SW 1271 (cell line): ENCODE measurements around the gene DLG5.
"Not testable (repeated sequence)": the region's sequence is repeated elsewhere in the genome, so short reads cannot be mapped to it uniquely, and the experiment has no call there.

Experiments used
- DNase-seq, 2 experiments: peaks; one replicate each; lab custom pipeline; 2025; lab: John Stamatoyannopoulos, UW

DLG5 gene

DNA sequence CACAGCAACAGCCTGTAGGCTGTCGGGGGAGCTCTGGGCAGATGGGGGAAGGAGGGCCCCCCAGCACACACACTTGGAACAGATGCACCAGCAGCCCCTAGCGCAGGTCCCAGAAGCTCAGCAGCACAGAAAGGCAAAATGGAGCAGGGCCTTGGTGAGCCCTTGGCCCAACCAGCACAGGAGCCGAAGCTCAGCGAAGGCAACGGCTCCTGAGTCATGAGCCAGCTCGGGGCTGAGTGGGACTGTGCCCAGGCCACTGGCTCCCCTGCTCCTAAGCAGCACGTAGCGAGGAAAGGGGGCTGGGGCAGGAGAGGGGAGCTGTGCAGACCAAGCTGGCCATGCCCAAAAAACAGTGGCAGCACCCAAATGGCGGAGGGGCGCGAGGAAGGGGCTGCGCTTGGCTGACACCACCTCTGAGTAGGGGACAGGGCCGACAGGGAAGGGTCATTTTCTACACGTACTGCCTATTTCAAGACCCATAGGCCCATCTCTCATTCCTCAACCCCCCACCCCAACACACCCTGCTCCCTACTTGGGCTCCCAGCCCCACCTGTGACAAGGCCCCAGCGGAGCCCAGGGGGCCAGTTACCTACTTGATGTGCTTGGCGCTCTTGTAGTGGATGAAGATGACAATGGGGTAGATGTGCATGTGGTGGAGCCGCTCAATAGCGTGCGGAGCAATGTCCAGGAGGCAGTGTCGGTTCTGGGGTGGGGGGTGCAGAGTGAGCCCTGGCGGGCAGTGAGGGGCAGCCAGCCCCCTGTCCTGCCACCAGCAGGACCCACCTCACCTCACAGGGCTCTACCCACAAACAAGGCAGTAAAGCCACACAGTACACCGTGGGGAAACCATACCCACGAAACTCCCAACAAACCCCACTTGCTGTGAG lies 132.1 kb downstream of the DLG5 start:
- DNase-seq: no peak

DNA sequence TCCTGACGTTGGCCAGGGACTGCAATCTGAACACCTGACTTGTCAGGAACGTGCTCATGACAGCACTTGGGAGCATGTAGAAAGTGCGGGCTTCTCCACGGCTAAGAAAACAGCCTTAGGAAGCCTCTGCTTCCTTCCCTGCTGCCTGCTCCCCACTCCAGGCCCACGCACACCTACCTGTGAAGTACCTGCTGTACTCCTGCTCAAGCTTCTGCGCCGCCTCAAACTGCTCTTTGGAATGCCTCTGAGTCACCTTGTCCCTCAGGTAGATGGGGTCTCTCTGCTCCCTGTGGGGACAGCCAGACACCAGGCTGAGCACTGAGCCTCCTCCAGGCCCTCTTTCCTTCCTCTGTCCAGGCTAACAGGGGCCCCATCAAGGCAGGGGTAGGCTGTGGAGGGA lies 132.7 kb downstream of the DLG5 start:
- DNase-seq: no peak

DNA sequence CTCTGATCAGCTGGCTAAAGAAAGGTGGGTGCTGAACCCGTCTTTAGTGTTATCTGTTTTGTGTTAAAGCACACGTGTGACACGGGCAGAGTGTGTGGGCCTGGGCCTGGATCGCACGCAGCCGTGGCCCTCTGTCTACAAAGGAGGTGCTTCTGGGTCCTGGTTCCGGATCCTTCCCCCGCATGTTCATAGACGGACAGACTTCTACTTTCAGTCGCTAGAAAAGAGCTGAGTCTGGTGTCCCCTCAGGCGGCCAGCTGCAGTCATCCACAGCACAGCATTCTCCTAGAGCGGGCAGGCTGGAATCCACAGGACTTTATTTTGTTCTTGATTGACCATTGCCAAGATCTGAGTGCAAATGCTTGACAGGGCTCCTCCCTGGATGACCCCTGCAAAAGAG lies 134.4 kb downstream of the DLG5 start:
- no peak for DNase-seq

DNA sequence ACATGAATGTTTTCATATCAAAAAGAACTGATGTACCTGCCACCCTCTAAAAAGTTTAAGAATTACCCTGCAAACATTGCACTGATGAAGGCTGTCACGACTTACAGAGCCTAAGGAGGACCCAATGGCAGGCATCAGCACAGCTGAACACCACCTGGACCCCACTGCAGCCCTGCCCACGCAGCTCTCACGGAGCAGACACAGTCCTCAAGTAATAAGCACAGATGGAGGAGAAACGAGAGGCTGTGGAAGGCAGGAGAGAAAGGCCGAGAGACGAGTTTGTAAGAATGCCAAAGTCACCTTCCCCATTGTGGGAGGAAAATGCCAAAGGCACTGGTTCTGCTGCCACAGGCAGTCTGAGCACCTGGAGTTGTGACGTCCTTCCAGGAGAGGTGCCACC lies 135.0 kb downstream of the DLG5 start:
- DNase-seq: no peak

DNA sequence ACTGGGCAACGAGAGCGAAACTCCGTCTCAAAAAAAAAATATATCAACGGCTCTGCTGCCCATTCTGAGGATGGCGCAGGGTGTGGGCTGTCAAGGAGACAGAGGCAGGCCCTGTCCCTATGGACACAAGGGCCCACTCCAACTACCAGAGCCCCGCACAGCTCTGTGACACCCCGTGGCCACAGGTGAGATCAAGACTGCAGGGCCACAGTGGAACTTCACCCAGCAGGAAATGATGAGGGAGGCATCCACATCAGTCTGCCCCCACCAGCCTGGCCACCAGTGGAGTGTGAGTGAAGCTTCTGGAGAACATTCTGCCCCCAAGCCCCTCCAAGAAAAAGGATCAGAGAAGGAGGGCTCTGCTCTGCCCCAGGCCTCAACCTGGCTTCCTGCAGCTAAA lies 136.7 kb downstream of the DLG5 start:
- no peak for DNase-seq

DNA sequence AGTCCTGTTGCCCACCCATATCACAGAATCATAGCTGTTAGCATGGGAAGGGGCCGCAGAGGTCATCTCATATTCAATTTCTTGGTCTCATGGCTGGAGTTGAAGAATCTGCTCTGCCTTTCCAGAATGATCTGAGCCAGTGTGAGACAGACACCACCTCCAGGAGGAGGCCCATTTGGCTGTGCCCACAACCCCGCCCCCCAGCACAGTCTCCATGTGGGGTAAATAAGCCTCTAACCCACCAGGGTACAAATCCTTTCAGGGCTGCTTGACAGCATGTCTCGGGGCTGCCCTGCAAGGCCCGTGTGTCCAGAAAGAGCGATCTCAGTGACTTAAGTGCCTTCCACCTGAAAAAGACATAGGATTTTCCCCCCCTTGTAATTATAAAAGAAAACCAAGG lies 137.5 kb downstream of the DLG5 start:
- no peak for DNase-seq

DNA sequence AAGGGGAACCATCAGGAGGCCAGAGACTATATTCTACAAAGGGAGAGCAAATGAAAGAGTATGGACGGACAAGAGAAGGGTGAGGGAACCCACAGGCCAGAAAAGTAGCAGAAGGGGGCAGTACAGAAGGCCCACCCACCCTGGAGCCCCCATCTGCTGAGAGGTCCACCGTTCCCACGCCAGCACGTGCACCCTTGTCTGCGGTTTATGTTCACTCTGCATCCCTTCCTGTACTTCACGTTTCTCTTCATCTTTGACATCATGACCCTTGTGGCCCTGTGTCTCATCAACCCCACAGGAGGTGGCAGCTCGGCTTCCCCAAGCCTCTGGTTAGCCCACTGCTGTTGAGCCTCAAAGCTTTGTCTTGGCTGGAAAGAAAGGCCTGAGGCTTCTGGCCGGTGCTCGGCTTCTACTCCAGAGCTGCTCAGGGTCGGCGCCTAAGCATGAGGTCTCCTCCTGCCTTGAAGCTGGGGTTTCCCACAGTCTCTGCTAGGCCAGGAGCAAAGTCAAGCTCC lies 138.0 kb downstream of the DLG5 start:
- no peak for DNase-seq

DNA sequence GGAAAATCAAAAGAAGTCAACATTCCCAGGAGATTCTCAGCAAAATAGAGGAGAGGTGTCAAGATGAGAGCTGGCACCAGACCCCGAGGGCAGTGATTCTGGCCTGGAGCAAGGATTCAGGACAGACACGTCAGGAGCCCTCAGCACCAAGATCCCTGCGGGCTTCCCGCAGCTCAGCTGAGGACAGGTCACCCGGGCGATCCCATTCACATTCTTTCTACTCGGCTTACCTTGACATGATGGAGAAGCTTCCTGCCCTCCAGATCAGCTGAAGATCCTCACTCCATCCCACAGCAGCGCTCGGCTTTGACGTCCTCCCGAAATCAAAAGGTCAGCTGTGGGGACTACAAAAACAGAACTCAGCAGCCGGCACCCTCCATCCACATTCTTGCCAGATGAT lies 139.1 kb downstream of the DLG5 start:
- DNase-seq: no peak

DNA sequence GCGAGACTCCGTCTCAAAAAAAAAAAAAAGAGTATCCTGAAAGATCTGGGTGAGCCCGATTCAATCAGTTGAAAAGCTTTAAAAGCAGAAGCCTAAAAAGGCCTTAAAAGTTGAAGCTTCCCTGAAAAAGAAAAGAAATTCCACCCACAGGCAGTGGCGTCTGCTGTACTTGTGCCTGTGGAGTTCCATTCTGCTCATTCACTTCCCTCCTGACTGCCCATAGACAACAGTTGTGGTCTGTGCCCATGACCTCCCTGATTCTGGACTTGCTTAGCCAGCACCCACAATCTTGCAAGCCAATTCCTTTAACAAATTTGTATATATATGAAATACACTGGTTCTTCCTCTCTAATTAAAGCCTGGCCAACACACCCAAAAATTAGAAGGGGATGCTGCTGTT lies 141.7 kb downstream of the DLG5 start:
- DNase-seq: no peak

DNA sequence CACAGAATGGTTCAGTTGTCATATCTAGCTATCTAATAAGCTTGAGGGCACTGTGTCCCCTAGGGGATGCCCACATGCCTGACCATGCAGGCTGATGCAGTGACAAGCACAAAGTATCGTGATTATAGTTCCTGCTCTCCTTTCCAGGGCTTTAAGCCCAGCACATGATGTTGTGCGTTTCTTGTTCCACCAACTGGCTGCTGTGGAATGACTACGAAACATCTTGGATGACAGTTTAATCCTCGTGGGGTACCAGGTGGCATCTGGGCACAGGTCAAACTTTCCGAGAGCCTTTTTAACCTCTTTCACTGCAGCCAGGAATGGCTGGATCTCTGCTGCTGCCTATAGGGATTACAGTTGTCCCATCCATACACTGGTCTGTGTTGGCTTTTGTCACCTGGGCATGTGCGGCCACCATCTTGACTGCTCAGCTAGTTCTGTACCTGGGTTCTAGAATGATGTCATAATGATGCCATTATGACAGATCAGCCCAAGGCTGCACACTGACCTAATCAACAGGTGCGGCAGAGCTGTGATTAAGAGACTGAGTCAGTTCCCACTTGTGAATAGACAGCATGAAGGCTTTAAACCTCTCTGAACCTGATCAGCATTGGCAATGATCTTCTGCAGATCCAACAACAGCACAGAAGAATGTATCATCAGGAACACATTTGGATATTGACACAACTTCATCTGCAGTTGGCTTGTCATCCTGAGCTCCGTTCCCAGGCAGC lies 144.1 kb downstream of the DLG5 start:
- no peak for DNase-seq

DNA sequence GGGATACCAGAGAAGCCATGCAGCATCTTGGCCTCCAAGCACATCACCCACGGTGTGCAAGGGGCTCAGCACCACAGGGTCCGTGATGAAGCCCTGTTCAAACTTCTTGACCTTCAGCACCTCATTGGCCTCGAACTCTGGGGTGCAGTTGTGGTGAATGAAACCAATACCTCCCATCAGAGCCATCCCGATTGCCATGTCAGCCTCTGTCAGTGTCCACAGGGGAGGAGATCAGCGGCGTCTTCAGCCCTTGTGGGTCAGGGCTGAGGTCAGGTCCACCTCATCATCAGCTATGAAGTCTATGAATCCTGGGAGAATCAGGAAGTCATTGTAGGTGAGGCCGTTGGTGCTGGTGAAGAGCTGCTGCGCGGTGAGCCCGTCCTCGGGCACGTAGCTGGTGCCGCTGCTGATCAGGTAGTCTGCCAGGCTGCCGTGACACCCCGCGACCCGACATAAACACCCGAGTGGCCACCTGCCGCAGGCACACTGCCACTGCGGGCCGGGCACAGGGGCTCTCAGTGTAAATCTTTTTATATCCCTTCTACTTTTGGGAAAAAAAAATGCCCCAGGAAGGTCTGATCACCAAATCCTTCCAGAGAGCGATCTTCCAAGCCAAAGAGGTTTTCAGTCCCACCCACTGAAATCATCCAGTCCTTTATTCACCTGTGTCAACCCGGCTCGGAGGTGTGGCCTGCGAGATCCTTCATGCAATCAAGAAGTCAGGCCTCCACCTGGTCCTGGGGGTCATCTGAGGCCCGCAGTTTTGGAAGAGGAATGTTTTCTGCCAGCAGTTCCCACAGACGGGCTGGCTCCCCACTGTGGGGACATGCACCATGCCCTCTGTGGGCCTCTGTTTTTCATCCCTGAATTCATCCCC lies 144.9 kb downstream of the DLG5 start:
- no peak for DNase-seq

DNA sequence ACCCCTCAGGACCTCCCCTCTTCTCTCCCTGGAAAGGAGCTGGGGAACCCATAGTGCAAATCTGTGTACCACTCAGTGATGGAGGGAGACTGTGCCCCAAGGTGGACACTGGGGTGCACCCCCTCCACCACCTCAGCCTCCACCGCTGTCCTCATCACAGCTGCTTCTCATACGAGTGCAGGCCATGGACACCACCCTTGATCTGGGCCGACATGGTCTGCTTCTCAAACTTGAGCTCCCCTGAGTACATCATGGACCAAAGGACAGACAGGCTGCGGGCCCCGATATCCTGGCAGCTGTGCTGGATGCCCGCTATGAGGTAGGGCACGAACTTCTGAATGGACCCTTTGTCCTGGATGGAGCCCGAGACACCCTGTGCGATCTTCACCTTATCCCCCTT lies 146.4 kb downstream of the DLG5 start:
- no peak for DNase-seq

DNA sequence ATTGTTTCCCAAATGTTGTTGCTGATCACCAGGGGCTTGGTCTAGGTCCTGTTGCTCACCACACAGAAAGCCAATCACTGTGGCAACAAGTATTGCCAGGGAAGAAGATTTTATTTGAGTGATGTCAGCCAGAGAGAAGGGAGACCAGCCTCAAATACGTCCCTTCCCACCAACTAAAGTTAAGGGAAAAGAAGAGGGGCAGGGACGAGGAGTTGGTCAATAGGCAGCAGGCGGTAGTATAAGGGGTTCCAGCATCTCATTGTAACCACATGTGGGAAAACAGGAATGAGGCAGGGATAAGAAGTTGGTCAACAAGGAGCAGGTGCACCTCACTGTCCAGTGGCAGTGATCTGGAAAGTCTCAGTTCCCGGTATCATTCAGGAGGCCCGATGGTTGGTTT lies 150.1 kb downstream of the DLG5 start:
- no peak for DNase-seq

DNA sequence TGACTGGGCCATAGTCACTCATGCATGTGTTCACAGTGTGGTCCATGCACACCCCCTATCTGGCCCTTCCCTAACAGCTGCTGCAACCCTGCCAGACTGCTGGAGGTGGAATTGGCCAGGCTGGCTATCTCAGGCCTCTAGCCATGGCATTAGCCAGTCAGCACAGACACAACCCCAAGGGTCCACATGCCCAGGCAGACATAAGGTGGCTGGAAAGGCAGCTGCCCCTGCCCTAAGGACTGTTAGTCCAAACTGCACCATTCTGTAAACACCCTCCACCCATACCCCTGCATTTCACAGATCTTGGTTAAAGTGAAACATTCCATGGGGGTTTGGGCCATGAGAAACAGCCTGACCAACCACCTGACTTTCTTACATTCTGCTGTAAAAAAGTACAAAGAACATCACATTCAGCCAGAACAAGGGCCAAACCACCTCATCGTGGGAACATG lies 151.6 kb downstream of the DLG5 start:
- DNase-seq: no peak

DNA sequence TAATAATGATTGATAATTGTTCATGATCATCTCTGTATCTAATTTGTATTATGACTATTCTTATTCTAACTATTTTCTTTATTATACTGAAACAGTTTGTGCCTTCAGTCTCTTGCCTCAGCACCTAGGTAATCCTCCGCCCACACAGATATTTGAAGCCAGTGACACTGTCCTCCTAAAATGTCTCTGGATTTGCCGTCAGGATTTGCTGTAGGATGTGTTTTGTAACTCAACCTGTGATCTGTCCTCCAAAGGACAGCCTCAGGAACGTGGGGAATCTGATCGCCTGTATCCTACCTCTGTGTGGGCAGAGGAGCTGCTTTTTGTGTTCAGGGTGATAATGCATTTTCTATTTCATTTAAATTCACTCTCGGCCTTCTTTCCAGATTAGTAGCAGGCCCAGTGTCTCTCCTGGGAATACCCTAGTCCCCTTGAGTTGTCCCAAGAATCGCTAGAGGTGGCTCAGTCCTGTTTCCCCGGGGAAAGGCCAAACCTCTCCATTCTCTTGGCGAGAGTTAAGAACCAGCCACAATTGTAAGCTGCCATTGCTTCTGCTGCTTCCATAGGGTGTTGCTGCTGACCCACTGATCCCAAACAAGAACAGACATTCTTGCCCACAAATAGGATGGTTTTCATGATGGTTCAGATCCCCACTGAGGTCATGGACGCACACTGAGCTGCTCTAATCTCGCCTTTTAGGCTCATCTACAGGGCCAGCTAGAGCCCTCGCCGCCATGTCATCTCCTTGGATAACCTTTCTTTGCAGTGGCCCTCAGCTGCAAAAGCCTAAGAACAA lies 152.7 kb downstream of the DLG5 start:
- no peak for DNase-seq

DNA sequence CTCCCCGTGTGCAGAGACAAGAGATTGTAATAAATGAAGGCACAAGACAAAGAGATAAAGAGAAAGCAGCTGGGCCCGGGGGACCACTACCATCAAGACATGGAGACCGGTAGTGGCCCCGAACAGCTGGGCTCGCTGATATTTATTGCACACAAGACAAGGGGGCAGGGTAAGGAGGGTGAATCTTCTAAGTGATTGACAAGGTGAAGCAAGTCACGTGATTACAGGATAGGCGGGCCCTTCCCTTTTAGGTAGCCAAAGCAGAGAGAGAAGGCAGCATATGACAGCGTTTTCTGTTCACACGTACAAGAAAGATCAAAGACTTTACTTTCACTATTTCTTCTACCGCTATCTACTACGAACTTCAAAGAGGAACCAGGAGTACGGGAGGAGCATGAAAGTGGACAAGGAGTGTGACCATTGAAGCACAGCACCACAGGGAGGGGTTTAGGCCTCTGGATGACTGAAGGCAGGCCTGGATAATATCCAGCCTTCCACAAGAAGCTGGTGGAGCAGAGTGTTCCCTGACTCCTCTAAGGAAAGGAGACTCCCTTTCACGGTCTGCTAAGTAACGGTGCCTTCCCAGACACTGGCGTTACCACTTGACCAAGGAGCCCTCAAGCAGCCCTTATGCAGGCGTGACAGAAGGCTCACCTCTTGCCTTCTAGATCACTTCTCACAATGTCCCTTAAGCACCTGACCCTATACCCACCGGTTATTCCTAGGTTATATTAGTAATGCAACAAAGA lies 153.5 kb downstream of the DLG5 start:
- not testable (repeated sequence) for DNase-seq

DNA sequence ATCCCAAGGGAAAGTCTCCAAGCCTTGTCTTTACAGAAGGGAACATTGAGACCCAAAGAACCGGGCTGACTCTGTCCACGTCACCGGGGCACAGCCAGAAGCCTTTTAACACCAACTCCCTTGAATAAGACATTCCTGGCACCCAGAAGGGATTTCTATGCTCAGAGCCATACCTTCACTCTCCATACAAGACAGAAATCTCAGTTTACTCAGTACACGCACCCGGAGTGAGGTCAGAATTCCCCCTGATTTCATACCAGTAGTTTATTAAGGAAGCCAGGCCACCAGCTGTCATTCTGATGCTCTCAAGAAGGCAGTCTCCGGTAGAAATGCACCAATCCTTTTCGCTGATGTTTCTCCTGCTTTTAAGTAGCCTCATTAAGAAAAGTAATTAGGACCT lies 154.7 kb downstream of the DLG5 start:
- DNase-seq: no peak

DNA sequence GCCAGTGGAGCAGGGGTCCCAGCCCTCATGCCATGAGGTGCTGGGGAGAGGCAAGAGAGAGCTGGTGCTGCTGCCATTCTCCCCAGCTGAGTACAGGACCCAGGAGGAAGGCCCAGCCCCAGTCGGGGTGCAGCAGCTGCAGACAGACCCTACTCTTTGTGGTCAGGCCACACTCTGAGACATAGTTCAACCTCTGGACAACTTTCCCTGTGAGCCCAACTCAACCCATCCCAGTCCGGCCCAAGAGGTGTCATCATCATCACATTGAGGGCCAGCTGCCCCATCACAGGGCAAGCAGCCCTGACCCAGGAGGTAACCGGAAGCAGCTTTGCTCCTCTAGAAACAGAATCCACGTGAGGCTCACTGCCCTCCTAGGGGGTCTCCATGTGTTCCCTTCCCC lies 155.1 kb downstream of the DLG5 start:
- DNase-seq: no peak

DNA sequence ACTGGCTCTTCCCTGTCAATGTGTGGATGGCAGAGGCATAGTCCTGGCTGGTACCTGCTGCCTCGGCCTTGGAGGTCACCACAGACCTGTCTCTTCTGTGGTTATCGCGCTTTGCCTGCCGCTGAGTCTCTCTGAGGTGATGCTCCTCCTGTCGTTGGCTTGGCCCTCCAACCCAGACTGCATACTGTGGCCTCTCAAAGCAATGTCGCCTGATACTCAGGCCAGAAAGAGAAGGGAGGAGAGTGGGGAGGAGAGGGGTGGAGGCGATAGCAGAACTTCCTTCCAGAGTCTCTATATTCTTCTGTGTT lies 155.7 kb downstream of the DLG5 start:
- DNase-seq: no peak

DNA sequence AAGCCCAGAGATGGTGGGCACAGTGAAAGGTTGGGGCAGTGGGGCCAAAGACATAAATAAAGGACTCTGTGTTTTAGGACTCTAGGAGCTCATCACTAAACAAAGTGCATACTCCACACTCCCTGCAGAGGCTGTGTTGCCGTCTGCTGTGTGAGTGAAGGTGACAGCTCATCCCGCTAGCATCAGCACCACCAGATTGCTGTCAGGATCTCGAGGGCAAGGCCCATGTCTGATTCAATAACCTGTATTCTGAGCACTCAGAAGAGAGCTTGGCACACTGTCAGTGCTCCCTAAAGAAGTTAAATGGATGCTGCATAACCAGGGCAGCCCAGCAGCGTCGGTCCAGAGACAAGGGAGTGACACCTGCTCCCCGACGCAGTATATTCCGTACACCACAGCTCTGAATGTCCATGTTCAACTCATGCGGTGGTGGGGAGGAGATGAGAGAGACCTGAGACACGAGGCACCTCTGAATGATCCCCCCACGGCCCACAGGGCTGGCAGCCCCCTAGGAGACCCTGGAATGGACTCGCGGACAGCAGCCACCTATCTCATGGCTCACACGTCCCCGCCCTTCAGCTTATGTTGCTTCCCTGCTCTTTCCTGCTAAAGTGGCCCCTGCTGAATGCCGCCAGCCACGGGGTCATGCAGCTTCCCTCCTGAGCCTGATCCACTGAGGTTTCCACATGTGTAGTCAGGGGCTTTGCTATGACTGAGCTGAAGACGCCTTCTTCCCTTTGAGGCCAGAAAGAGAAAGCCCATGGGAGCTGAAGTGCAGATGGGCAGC lies 156.3 kb downstream of the DLG5 start:
- no peak for DNase-seq
